Fibroblast of upper back skin (primary cell): ENCODE measurements around the gene NXPH1.
"Not testable (repeated sequence)": the region's sequence is repeated elsewhere in the genome, so short reads cannot be mapped to it uniquely, and the experiment has no call there.

Source experiments
- DNase-seq: peaks from one replicate; pipeline ENCODE4 v3.0.0-alpha.2; 2013

NXPH1 gene

DNA sequence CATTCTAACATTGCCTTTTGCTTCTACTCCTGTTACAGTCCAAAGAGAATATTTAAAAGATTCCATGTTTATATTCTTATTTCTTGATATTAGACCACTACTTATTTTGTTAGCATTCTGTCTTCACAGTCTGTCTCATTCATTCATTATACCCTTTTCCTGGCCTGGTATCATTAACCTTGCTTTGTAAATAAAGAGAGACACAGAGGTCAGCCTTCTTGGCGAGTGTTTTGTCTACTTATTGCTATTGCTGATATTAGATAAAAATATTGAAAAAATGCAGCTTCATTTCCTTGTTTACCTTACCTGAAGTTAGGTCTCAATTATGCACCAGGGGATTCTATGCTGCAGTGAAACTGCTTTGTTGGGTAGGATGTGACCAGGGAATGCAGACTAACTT is 179.2 kb downstream of the NXPH1 start:
- DNase-seq: no peak

DNA sequence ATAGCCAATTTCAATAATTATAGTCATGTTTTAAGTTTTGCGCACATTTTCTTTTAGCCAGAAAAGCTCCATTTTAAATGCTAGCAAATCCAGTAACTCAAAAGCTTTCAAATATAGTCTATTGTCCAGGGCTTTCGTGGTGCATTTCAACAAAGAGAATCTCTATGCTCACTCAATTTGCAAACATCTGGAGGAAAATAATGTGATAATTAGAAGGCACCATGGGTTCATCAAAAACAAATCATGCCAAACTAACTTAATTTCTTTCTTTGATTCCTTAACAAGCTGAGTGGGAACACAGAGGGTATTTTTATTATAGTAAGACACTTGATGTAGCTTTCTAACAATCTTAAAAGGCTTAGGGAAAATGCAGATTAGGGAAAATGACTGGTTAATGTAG is 179.8 kb downstream of the NXPH1 start:
- DNase-seq: no peak

DNA sequence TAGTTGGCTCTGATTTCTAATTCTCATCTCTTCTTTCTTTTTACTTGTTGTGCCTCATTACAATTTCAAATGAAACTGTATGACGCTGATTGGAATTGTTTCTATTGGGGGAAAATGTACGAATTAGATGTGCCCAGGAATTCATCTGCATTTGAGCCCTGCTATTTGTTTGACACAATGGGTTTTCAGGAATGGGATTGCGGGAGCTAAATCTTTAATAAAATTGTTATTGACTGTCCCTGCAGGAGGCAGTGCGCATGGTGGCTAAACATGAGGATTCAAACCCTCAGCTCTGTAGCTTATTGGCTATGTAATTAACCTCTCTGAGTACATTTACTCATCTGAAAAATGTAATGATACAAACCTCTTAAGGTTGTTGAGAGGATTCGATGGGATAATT is 181.6 kb downstream of the NXPH1 start:
- DNase-seq: no peak

DNA sequence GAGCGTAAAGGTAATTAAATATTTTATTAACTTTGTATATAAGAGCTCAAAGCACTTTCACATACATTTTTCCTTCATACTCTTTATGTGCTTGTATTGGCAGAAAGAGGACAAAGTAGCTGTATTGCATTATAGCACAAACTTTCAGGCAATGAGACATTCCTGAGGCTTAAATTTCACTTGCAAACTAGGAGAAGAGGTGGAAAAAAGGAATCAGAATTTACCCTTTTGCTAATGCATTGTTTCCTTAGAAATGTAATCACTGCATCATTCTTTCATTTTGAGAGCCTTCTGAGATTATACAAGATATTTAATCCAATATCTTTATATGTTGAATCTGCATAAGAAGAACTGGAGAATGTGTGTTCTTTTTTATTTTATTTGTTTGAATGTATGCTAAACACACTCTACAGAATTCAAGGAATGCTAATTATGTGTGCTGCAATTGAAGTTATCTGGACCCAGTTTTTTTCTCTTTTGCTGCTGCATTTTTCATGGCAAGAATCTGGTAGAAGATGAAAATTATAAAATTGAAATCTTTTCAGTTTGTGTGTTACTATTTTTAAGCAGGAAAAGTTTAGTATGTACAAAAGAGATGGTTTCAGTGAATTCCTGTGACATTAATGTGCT is 185.1 kb downstream of the NXPH1 start:
- no peak for DNase-seq

DNA sequence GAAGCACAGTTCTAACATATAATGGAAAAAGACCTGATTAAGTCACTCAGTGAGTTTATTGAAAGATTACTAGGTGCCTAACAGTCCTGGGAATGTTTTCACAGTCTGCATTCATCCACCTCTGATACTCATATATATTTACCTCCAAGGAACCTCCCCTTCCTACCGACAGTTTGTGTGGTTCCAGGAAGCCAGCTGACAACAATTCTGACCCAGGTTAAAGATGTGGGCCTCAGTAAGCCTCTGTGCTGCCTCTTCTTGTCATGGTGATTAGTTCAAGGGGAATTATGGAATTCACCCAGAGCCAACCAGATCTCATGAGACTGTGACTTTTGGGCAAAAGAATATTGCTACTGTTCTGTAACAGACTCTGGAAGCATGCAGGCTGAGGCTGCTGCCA is 186.8 kb downstream of the NXPH1 start:
- no peak for DNase-seq

DNA sequence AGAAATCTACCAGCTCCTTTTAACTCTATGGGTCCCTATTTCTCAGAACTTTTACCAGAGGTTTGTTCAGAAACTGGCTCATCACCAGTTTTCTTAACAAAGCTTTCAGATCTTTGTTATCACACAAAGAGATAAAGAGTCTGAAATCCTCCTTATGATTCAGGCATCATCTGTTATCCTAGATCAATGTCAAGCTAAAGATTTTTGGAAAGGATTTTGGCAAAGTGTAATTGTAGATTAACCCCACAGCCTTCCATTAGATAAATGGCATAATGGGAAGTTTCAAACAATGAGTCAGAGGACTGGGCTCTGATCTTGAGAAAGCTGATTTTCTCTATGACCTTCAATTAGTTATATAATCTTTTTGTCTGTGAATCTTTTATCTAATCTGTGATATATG is 192.2 kb downstream of the NXPH1 start:
- no peak for DNase-seq

DNA sequence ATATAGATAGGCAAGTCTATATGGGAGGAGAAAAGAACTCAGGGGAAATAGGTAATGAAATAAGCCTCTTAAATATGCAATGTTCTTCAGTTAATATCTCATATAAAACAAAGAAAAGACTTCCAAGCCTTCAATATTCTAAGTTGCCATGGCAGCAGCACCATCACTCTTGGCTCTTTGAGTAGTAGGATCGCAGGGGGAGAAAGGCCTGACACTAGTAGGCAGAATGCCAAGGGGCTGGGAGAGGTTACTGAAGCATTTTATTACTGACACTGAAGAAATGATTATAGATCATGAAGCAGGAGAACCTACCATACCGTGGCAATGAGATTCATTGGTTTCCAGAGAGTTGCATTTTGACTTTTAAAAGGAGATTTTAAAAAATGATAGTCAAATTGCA is 193.9 kb downstream of the NXPH1 start:
- no peak for DNase-seq

DNA sequence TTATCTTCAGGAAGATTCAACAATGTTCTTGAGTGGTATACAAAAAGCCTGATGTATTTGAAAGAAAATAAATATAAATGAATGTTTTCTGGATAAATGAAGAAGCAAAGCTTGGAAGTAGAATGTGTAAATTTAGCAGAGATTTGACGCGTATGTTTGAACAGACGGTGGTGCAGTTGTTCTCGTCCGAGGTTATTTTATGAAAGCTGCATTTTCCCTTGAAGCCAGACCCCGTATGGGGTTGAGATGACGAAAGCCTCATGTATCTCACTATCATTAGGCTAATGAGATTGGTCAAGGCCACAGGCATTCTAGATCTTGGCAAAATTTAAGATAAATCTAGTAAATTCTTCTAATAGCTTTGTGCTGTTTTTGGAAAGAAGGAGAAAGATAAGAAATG is 195.2 kb downstream of the NXPH1 start:
- DNase-seq: no peak

DNA sequence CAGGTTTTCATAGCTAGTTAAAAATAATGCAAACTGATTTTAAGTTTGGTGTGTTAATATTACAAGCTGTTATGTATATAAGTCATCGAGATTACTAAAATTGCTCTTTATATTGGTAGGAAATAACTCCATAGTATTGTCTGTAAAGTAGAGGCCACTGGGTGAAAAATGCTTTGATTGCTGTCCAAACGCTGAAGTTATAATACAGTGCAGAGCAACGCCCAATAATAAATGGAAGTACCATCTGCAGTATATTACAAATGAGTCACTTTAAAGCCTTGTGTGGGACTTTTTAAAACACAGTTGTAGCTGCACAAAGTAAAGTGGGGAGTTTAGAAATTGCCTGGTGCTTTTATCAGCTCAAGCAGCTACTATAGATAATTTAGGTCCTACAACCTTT is 196.1 kb downstream of the NXPH1 start:
- no peak for DNase-seq

DNA sequence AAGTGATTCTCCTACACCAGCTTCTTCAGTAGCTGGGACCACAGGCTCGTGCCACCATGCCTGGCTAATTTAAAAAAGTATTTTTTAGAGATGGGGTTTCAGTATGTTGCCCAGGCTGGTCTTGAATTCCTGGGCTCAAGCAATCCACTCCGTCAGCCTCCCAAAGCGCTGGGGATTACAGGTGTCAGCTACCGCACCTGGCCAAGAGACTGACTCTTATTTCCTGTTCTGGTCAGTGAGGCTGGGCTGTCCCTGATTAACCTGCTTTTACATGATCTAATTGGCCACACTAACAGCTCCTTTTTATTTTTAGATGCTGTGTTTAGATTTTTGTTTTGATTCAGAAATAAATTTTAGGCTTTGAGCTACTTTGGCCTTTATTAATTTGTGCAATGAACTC is 203.9 kb downstream of the NXPH1 start:
- no peak for DNase-seq

DNA sequence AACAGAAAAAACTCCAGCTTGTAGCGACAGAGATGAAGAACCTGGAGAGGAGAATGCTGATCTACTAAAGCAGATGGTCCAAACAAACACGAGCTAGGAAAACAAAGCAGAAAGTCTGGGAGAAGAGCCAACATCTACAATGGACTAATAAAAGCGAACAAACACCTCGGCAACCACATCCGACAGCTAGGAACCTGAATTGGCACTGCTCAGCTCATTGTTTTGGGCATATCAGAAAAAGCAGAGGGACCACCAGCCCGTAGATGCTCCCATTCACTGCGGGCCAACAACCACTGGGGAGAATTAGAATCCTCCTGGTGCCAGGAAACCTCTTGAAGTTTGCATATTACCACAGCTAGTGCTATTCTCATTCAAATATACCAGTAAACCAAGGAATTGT is 204.7 kb downstream of the NXPH1 start:
- no peak for DNase-seq

DNA sequence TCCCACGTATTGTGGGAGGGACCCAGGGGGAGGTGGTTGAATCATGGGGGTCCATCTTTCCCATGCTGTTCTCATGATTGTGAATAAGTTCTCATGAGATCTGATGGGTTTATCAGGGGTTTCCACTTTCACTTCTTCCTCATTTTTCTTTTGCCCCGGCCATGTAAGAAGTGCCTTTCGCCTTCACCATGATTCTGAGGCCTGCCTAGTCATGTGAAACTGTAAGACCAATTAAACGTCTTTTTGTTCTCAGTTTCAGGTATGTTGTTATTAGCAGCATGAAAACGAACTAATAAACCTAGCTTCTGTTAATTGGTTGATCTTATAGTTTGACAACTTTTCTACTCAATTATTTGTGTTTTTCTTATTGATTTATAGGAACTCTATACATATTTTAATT is 206.3 kb downstream of the NXPH1 start:
- DNase-seq: no peak

DNA sequence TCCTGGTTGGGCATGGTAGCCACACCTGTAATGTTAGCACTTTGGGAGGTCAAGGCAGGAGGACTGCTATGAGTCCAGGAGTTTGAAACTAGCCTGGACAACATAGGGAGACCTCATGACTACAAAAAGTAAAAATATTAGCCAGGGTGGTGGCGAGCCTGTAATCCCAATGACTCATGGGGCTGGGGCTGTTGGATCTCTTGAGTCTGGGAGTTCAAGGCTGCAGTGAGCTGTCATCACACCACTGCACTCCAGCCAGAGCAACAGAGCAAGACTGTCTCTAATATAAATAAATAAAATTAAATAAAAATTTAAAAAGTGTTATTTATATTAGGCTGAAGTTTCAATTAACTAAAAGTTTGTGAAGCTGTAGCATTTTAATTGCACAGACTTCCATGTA is 207.3 kb downstream of the NXPH1 start:
- DNase-seq: no peak

DNA sequence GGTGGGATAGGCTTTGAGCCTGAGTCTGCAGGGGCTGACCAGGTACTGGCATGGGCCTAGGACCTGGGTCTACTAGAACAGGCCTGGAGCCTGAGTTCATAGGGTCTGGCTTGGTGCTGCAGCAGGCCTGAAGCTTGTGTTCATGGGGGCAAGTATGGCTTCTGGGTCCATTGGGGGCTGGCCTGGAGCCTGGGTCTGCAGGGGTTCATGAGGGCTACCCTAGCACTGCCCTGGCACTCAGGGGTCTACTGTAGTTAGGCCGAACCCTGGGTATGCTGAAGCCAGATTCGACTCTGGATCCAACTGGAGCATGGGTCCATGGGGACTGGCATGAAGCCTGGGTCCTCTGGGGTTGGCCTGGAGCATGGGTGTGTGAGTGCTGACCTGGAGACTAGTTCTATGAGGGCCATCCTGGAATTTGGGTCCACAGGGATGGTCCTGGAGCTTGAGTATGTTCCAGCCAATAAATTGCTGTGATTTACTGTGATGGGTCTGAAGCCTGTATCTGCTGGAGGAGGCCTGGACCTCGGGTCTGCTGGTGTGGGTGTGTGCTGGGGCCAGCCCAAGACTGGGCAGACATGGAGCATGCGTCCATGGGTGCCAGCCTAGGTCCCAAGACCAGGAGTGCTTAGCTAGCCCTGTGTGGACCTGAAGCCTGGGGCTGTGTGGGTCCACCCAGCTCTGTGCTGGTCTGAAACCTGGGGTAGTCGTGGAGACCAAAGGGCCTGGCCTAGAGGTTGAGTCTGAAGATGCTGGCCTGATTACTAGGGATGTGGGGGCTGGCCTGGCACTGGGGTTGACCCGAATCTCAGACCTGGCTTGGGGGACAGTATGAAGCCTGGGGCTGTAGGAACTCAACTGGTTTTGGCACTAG is 235.5 kb downstream of the NXPH1 start:
- no peak for DNase-seq

DNA sequence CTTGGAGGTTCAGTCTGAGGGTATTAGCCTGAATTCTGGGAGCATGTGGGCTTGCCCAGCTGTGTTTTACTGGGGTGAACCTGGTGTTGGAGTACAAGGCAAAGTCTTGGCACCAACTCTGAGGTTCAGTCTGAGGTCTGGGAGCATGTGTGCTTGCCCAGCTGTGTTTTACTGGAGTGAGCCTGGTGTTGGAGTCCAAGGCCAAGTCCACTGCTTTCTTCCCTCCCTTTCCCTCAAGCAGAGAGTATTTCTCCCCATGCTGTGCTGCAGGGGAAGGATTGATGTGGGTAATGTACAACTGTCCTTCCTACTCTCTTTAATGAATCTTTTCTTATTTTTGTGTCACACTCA is 236.1 kb downstream of the NXPH1 start:
- DNase-seq: no peak

DNA sequence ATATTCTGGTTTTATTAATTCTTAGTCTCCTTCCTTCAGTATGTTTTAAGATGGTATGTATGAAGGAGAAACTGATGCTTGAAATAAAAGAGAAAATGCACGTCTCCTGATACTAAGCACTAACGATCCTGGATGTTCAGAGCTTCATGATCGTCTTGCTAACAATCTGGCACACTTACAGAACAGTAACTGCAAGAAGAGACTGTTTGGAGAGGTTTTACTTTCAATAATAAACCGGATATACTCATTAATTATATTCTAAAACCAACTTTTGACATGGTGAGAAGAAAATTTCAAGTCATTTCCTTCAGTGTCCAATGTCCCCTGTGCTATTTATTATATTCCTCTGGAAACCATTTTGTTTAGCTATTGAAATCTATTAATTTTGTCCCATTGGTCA is 251.0 kb downstream of the NXPH1 start:
- DNase-seq: no peak

DNA sequence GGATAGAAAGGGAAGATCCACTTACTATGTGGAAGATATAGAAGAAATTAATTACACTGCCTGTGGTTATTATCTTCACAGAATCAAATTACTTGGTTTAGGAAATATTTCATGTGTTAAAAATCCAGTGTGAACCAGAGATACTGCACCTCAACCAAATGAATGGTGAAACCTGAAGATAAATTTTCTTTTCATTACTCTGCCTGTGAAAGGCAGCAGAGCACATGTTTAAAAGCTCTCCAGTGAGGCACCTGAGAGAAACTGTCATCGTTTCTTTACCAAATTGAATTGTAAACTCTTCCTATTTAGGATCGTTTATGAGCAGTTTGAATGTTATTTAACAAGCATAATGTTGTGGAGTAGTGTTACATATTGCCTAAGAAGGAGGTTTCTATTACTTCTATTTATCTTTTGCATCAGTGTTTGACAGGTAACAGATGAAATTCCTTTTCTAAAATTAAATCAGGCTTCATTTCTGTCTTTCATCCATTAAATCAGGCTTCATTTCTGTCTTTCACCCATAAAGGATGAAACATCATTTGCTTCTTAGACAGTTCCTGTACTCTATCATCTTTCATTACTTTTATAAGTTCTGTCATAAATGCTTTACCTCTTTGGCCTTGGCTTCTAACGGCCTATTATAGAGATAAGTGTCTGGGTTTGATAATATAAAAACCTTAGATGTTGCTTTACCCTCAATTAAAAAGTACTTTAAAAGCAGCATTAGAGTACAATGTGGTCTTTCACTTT is 266.6 kb downstream of the NXPH1 start:
- DNase-seq: no peak

DNA sequence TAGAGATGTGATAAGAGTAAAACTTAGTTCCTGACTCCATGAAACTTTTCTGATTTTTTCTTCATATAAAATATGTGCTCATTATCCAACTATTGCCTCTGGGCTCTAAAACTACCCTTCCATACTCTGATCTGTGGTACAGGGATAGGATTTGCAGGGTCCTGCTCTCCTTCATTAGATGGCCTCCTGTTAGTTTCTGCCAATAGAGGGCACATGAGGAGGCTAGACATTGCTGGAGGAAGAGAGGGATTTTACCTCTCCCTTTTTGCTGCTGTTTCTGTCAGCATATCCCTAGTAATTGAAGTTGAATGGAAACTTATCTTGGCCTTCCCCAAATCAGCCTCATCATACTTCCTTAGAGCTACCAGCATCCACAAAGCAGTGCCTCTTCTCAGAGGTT is 269.4 kb downstream of the NXPH1 start:
- DNase-seq: no peak

DNA sequence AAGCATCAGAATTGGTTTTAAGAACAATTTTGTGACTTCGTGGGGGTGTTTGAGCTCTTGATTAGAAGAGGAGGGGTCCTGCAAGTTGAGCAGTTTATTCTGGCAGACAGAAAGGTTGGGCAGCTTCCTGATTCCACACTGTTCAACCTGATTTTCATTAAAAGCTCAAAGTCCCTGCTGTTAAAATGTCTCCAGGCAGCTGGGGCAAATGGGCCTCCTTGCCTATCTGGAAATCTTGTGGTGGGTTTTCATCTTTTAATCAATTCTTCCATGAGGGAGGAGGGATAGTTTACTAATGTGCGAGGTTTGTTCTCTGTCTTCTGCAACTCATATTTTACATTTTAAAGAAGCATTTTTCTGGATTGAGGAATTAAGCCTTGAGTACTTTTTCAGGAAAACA is 276.7 kb downstream of the NXPH1 start:
- no peak for DNase-seq

DNA sequence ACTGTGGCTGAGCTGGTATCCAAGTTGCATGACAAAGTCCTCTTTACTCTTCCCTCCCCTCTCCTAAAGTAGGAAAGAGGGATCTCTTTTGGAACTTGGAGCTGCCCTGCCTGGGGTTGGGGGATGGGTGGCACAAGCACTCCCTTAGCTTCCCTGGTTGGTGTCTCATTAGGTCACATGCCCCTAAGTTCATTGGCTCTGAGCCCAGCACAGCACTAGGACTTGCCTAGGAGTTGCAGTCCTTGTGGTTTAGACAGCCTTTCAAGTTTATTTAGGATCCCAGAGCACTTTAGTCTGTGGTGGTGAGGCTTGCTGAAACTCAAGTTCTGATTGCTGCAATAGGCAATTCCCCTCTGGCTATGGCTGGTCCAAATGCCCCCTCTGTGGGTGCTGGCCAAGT is 281.4 kb downstream of the NXPH1 start:
- DNase-seq: no peak

DNA sequence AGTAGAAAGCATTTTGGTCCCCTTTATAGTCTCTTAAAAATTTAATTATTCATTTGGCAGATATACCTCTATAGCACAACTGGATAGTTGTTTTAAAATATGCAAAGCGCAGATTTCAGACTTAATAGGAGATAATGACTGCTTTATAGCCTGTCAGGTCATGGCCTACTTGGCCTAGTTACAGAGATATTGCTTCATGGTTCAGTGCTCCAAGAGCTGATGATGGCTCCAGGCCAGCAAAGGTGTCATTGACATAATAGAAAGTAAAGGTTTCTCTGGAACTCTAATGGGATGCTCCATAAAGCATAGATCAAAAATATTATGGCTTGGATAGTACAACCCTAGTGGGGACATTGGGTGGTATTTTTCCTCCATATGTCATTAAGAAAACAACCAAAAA is 285.7 kb downstream of the NXPH1 start:
- no peak for DNase-seq

DNA sequence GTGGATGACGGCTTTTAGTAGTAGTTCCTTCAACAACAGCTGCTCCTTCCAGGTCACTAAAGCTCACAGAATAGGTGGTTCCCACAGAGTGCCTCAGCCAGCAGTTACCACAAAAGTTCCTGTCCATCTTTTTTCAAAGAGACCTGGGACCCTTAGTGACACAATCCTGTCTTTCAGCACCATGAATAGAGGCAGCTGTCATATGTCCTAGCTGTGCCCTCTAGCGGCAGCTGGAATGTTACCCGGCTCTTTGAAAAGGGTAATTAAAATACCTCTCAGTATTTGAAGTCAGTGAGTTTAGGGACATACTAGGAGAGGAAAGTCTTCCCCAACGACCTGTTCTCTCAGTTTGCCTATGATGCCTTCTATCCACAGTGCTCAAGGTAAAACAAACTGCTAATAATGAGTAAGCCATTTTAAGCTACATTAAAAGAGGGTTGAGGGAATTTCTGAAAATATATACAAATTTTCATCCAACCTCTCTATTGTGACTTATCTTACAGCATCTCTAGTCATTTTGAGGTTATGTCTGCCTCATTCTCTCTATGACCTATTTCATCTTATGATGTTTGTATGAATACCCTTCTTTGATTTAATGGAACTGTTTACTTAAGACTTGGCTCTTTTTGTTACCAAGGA is 290.8 kb downstream of the NXPH1 start:
- DNase-seq: no peak

DNA sequence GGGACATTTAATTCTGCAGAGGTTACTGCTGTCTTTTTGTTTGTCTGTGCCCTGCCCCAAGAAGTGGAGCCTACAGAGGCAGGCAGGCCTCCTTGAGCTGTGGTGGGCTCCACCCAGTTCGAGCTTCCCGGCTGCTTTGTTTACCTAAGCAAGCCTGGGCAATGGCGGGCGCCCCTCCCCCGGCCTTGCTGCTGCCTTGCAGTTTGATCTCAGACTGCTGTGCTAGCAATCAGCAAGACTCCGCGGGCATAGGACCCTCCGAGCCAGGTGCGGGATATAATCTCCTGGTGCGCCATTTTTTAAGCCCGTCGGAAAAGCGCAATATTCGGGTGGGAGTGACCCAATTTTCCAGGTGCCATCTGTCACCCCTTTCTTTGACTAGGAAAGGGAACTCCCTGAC is 298.3 kb downstream of the NXPH1 start:
- not testable (repeated sequence) for DNase-seq

DNA sequence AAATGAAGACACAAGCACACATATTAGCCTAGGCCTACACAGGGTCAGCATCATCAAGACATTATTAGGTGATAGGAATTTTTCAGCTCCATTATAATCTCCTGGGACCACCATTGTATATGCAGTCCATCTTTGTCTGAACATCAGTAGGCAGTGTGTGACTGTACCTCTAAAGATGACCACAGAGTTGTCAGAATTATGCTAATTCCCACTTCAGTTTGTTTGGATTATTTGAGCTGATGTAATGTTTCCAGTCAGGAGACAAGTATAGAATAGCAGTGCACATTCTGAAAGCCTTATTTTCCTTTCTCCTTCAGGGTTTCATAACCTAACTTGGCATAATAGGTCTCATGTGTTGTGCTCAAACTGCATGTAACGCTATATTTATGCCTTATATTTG is 306.4 kb downstream of the NXPH1 start:
- no peak for DNase-seq
